IMR-90 (cell line): Measurements from ENCODE around the gene PTPRN2. TPM values are rescaled to one million over a fixed set of nuclear protein-coding genes. Genes with fewer than 3 reads are reported as not detected.

ENCODE experiments used
- ATAC-seq: fragments of 200-7000 bp; cut with Tn5 transposase; 2 replicates; pipeline ENCODE4 v1.9.1; 2020; ENCODE audit warnings: low read depth, mild to moderate bottlenecking, moderate library complexity
- BruUV-seq: library from RNA; stranded (reverse); fragments of 400-500 nt; replicated peaks from 2 replicates; lab custom pipeline; 2021; lab: Mats Ljungman, UMichigan
- CTCF ChIA-PET: fragments of 300-600 bp; formaldehyde crosslinking; extraction: SDS; loops from one replicate; lab custom pipeline; 2021; ENCODE audit warnings: antibody characterized with exemption; lab: Yijun Ruan, JAX
- POLR2A ChIA-PET: fragments of 300-600 bp; sonication (Branson Sonifier 250); formaldehyde crosslinking; loops from one replicate; lab custom pipeline; 2022; ENCODE audit warnings: antibody characterized with exemption; ENCODE audit not compliant: unreplicated experiment; lab: Charles Lee
- DNase-seq: peaks from one replicate; pipeline ENCODE4 v3.0.0; 2013
- H2AFZ ChIP-seq: replicated peaks from 2 replicates; pipeline ENCODE3; 2013; ENCODE audit warnings: low read length, mild to moderate bottlenecking; ENCODE audit not compliant: poor library complexity
- H2AK5ac ChIP-seq: 2 replicates; pipeline ENCODE4 v1.6.1; 2013; ENCODE audit warnings: low read depth, low read length, inconsistent platforms
- H2AK9ac ChIP-seq: replicated peaks from 2 replicates; pipeline ENCODE3; 2013; ENCODE audit warnings: mild to moderate bottlenecking, low read depth, low read length, moderate library complexity; ENCODE audit not compliant: poor library complexity
- H2BK120ac ChIP-seq: 2 replicates; pipeline ENCODE4 v1.6.1; 2013; ENCODE audit warnings: low read depth, low read length, inconsistent platforms
- H2BK15ac ChIP-seq: 3 replicates; pipeline ENCODE4 v1.6.1; 2013; ENCODE audit warnings: low read depth, low read length, inconsistent platforms
- H2BK20ac ChIP-seq: 2 replicates; pipeline ENCODE4 v1.6.1; 2013; ENCODE audit warnings: low read depth, mild to moderate bottlenecking, inconsistent platforms, low read length, moderate library complexity
- H2BK5ac ChIP-seq: 2 replicates; pipeline ENCODE4 v1.6.1; 2013; ENCODE audit warnings: mild to moderate bottlenecking, low read depth, low read length, inconsistent platforms; ENCODE audit not compliant: poor library complexity, severe bottlenecking
- H3K14ac ChIP-seq: replicated peaks from 2 replicates; pipeline ENCODE4 v1.6.1; 2013; ENCODE audit warnings: low read depth, low read length, inconsistent platforms
- H3K18ac ChIP-seq: 2 replicates; pipeline ENCODE4 v1.6.1; 2013; ENCODE audit warnings: low read depth, low read length, control low read depth
- H3K23ac ChIP-seq: 2 replicates; pipeline ENCODE4 v1.6.1; 2013; ENCODE audit warnings: low read depth, low read length, inconsistent platforms
- H3K27ac ChIP-seq: 2 replicates; pipeline ENCODE4 v1.5.1; 2013; ENCODE audit warnings: mild to moderate bottlenecking, control low read depth, low read length; ENCODE audit not compliant: insufficient read depth
- H3K27me3 ChIP-seq: 2 replicates; pipeline ENCODE4 v1.6.1; 2013; ENCODE audit warnings: low read length; ENCODE audit not compliant: control insufficient read depth, insufficient read depth
- H3K36me3 ChIP-seq: 2 replicates; pipeline ENCODE4 v1.6.1; 2013; ENCODE audit warnings: low read length, mixed read lengths; ENCODE audit not compliant: control insufficient read depth, insufficient read depth
- H3K4ac ChIP-seq: 2 replicates; pipeline ENCODE4 v1.6.1; 2013; ENCODE audit warnings: low read depth, low read length, inconsistent platforms
- H3K4me1 ChIP-seq: 2 replicates; pipeline ENCODE4 v1.6.1; 2013; ENCODE audit warnings: low read length, mixed read lengths; ENCODE audit not compliant: control insufficient read depth, insufficient read depth
- H3K4me2 ChIP-seq: 2 replicates; pipeline ENCODE4 v1.6.1; 2013; ENCODE audit warnings: low read depth, mild to moderate bottlenecking, control low read depth, low read length, moderate library complexity
- H3K4me3 ChIP-seq: 2 replicates; pipeline ENCODE4 v1.5.1; 2013; ENCODE audit warnings: low read depth, mild to moderate bottlenecking, control low read depth, low read length, moderate library complexity; ENCODE audit not compliant: insufficient read depth
- H3K56ac ChIP-seq: 2 replicates; pipeline ENCODE4 v1.6.1; 2013; ENCODE audit warnings: low read length, inconsistent platforms; ENCODE audit not compliant: insufficient read depth; ENCODE audit errors: extremely low read depth
- H3K79me1 ChIP-seq, 2 experiments: 2 replicates each; pipeline ENCODE4 v1.6.1; 2013; ENCODE audit warnings: low read length in 2 of 2, inconsistent platforms in 1 of 2, low read depth in 1 of 2
- H3K9ac ChIP-seq: 2 replicates; pipeline ENCODE4 v1.6.1; 2013; ENCODE audit warnings: low read depth, low read length, control low read depth
- H3K9me1 ChIP-seq: 2 replicates; pipeline ENCODE4 v1.6.1; 2013; ENCODE audit warnings: low read length, inconsistent platforms; ENCODE audit not compliant: insufficient read depth
- H3K9me3 ChIP-seq: 2 replicates; pipeline ENCODE4 v1.6.1; 2013; ENCODE audit warnings: low read length; ENCODE audit not compliant: control insufficient read depth, insufficient read depth
- H4K20me1 ChIP-seq: 2 replicates; pipeline ENCODE4 v1.6.1; 2013; ENCODE audit warnings: low read length, inconsistent platforms; ENCODE audit not compliant: insufficient read depth
- H4K5ac ChIP-seq: 2 replicates; pipeline ENCODE4 v1.6.1; 2013; ENCODE audit warnings: mild to moderate bottlenecking, low read depth, low read length, control low read depth
- H4K8ac ChIP-seq, 2 experiments: 2 replicates each; pipeline ENCODE4 v1.6.1; 2013; ENCODE audit warnings: low read depth in 2 of 2, low read length in 2 of 2, control low read depth in 1 of 2, inconsistent platforms in 1 of 2
- H4K91ac ChIP-seq: 2 replicates; pipeline ENCODE4 v1.6.1; 2013; ENCODE audit warnings: low read depth, low read length, inconsistent platforms; ENCODE audit not compliant: insufficient read depth
- CTCF ChIP-seq: conservative IDR thresholded peaks from 2 replicates; pipeline ENCODE4 v1.5.1; 2012; ENCODE audit warnings: mild to moderate bottlenecking, low read depth, low read length, improper control_type of control experiment
- FOS ChIP-seq: fragments of 150-350 bp; IDR thresholded peaks from 2 replicates; pipeline ENCODE4 v1.6.1; 2016; ENCODE audit warnings: low read depth, low read length
- MAFK ChIP-seq: IDR thresholded peaks from 2 replicates; pipeline ENCODE4 v1.6.1; 2012; ENCODE audit warnings: low read depth, low read length, improper control_type of control experiment
- MXI1 ChIP-seq: IDR thresholded peaks from 2 replicates; pipeline ENCODE4 v1.6.1; 2012; ENCODE audit warnings: low read depth, mild to moderate bottlenecking, low read length, moderate library complexity, borderline replicate concordance
- POLR2A ChIP-seq: IDR thresholded peaks from 2 replicates; pipeline ENCODE4 v1.6.1; 2012; ENCODE audit warnings: mild to moderate bottlenecking, low read depth, low read length
- RCOR1 ChIP-seq: IDR thresholded peaks from 2 replicates; pipeline ENCODE4 v1.6.1; 2012; ENCODE audit warnings: mild to moderate bottlenecking, low read length, improper control_type of control experiment; ENCODE audit not compliant: insufficient replicate concordance
- WGBS, 2 experiments: methylation state at CpG; one replicate each; pipeline versions ENCODE4 v1.1.5 to v1.1.7; 2013; ENCODE audit warnings: missing lambda C conversion rate in 2 of 2; ENCODE audit not compliant: insufficient read length in 1 of 2; ENCODE audit errors: extremely low coverage in 2 of 2; 5-methylcytosine and 5-hydroxymethylcytosine counted together
- dilution Hi-C: fragments of 300-500 bp; cut with HindIII; formaldehyde crosslinking; loops from one replicate; pipeline ENCODE4 v1.14.3; 2018; ENCODE audit warnings: low sequenced_read_pairs; ENCODE audit not compliant: unreplicated experiment
- in situ Hi-C: fragments of 300-500 bp; cut with MboI; formaldehyde crosslinking; loops from 3 replicates; pipeline ENCODE4 v1.14.3; 2019; ENCODE audit warnings: low sequenced_read_pairs, inconsistent platforms, mixed read lengths
- intact Hi-C: fragments of 100-400 bp; cut with micrococcal nuclease; formaldehyde crosslinking; loops from 2 replicates; pipeline ENCODE4 v1.10.0; 2022
- polyA plus RNA-seq, 3 experiments: library from polyadenylated mRNA; depleted of rRNA; stranded (reverse); fragments of >200 nt; gene quantifications; 2 replicates each; pipeline ENCODE4 v1.2.3, GENCODE V29; 2012; ENCODE audit warnings: low replicate concordance in 1 of 3
- total RNA-seq: library from RNA; depleted of rRNA; stranded (reverse); fragments of >200 nt; gene quantifications from 2 replicates; pipeline ENCODE4 v1.2.3, GENCODE V29; 2012

PTPRN2 gene
- total and polyA plus RNA-seq, 2 of the 4 experiments (the other 2 are of a cell fraction) = 0.03 TPM; not detected in 1

DNA sequence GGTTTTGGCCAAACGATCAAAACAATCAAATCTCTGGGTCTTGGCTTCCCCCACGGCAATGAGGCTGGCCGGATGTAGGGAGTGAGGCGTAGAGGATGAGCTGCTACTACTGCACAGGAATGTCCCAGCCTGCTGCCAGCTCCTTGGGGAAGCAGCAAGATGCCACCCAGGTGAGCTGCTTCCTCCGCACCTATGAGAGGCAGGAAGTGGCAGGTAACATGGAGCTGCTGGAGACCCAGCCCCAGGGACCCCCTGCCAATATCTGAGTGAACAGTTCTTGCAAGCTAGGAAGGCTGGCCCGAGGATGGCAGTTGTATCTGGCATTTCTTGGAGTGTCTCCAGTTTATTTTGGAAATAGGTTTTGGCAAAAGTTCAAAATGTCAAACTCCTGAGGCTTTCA lies 837.3 kb downstream of the PTPRN2 start:
- Histone ChIP-seq H2BK20ac (no peak overlapping the region), H3K36me3 (no peaks in the 10 kb centered on the region), H3K4me1 (no peaks in the 10 kb centered on the region), H3K4ac (no peak overlapping the region), H3K27me3 (no peaks in the 10 kb centered on the region), H2BK15ac (no peak overlapping the region), H2BK5ac (no peak overlapping the region), H4K8ac (no peak overlapping the region), H2AK5ac (no peak overlapping the region), H3K27ac (no peak overlapping the region), H3K14ac (no peak overlapping the region), H2AFZ (no peak overlapping the region), H4K91ac (no peak overlapping the region), H3K18ac (no peak overlapping the region), H3K9ac (no peak overlapping the region), H2BK120ac (no peak overlapping the region), H4K20me1 (no peaks in the 10 kb centered on the region), H3K9me1 (no peaks in the 10 kb centered on the region), H3K56ac (no peak overlapping the region), H4K5ac (no peak overlapping the region), H3K4me3 (no peak overlapping the region), H2AK9ac (no peak overlapping the region), H3K9me3 (peaks cover 61% of the 10 kb centered on the region), H3K23ac (no peak overlapping the region), H3K79me1 (no peaks in the 10 kb centered on the region), H3K4me2 (no peak overlapping the region)
- WGBS, 2 experiments = 90% methylated on average over 2 of the region's 6 CpGs; no CpG with 5 or more reads in 1 of the 2 experiments
- ChIA-PET POLR2A (no interaction called here), CTCF (no interaction called here)
- TF ChIP-seq CTCF (no peak), MXI1 (no peak), FOS (no peak), MAFK (no peak), POLR2A (no peak), RCOR1 (no peak)
- in situ Hi-C loops = no loop called here
- intact Hi-C loops = no loop called here
- ATAC-seq (no peak), DNase-seq (no peak)
- dilution Hi-C loops = no loop called here
- no TSS peak for BruUV-seq
